Fibroblast of upper back skin (primary cell): ENCODE results near the gene UIMC1.

Experiments
- DNase-seq: peaks from one replicate; pipeline ENCODE4 v3.0.0-alpha.2; 2013

Gene UIMC1

DNA sequence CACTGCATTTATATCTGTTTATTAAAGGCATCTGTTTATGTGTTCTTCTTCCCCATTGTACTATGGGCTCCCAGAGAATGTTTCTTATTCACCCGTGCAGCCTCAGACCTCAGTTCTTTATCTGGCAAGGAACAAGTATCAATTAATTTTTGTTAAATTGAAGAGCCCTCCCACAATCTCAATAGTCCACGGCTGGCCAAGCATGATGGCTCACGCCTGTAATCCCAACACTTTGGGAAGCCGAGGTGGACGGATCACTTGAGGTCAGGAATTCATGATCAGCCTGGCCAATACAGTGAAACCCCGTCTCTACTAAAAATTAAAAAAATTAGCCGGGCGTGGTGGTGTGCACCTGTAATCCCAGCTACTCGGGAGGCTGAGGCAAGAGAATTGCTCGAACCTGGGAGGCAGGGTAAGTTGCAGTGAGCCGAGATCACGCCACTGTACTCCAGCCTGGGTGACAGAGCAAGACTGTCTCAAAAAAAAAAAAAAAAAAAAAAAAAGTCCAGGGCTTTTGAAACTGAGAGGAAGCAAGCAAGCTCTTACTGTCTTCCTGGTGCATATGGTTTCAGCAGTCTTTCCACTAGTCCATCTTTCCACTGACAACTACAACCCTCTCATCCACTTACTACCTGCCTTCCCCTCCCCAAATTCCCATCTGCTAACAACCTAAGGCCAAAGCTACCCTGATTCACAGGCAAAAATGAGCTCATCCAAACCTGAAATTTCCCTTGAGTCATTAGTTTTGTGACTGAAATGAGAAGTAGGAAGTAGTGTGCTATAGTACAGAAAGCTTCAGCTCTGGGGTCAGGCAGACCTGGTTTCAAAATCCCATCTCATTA lies 105.1 kb downstream of the UIMC1 start:
- no peak for DNase-seq

- no peak for DNase-seq
Observed at GRCh38 chr5:176900780-176901204, 105.8 kb downstream of the UIMC1 start.

DNA sequence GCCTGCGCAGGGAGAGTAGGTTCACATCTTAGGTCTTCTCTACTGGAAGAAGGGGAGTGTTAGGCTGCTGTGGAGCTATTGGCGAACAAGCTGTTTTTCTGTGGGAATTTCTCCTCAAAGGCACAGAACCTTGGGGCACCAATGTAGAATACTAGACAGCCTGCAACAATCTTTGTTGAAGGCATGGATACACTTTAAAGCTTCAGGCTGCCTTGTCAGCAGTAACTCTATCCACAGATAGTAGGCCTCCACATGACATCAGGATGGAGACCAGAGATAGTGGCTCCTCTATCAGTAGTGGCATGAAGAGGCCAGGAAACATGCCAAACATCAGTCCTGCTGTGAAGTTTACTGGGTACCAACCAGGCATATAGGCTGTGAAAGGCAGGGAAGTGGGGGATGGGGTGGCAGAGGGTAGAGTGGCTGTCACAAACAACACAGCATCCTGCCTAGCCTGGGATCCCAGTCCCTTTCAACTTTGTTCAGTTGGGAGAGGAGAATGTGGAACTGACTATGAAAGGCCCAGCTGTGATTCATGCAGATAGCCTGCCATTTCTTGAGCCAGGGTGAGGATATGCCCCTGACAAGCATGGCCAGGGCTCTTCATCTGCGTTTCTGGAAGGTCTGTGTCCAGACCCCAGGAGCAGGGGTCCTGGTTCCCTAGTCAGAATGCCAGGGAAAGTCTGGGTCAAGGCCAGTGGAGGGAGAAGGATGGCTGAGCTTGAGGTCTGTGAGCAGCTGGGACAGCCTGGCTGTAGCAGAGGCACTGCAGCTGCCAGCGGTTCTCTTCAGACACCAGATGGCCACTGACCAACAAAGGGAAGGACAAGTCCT lies 106.4 kb downstream of the UIMC1 start:
- no peak for DNase-seq

DNA sequence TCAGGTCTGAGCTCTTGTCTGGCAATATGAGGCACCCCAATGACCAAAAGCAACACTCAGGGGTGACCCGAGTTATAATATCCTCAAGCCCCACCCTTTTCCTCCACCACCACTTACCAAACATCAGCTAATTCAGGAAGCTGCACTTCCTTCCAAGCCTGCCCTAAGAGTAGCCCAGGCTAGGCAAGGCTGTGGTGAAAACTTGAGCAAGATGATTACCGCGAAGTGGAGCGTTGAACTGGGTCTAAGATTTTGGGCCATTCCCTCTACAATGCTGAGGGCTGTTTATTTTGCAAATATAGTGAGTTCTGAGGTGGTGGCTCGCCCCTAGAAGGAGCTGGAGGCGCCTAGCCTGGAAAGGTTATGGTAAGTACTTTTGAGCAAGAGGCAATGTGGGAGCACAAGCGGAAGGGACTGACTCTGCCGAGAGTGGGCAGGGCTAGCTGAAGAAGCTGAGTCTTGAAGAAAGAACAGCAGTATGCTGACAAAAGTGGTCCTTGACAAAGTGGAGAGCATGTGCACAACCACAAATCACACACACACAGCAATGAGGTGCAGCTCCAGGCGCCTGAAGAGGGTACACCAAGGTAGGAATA lies 107.2 kb downstream of the UIMC1 start, which contains the start of gene HK3:
HK3 (minus strand) TSS at position 51 of the 596 bp plus-strand sequence. CDS start 3,187 bp downstream, outside the sequence.
- no peak for DNase-seq

- DNase-seq: peak; percentile 3
Observed at GRCh38 chr5:176897263-176897662, 109.3 kb downstream of the UIMC1 start.

DNA sequence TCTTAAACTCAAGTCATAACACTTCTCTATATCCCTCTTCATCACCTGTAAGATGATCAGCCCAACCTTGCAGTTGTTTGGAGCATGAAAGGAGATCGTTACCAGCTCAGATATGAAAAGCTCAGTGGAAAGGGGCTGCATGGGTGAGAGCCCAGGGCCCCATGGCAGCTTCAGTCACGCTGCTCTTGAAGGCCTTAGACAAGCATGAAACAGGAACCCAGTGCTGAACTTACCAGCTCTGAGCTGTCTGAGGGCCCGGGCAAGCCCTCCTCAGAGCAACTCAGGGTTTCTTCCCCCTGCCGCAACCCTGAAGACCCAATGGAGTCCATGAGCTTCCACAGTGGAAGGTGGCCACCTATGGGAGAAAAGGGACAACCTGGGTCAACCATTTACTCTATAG lies 110.7 kb downstream of the UIMC1 start:
- DNase-seq: no peak

DNA sequence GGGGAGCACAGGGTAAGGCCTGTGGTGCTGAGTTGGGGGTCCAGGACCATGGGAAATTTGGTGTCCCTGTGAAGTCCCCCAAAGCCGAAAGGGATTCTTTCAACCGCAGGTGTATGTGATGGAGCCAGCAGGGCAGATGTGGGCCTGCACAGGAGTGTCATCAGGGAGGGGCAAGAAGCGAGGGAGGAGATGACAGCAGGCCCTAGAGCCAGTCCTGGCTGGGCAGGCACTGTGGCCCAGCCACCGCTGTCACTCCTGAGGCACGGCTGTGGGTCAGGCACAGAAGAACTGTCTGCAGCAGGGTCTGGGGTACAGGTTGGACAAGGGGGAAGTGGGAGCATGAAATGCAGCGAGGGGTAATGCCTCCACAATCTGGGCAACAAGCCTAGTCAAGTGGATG lies 112.3 kb downstream of the UIMC1 start:
- no peak for DNase-seq

DNA sequence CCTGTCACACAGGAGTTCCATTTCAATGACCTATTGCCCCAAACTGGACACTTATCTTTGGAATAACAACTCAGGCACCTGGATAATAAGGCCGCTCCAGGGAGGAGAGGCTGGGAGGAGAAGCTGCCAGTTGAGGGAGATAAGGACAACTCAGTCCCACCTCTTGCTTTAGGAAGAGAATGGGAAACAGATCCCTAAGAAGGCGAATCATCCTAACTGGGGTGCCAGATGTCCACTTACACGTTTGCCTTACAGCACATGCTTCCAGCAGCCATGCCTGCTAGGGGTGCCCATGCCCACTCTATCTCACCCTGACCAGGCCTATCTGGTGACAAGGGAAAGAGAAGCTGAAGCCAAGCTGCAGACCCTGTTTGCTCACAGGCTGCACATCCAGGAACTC lies 113.9 kb downstream of the UIMC1 start:
- no peak for DNase-seq

DNA sequence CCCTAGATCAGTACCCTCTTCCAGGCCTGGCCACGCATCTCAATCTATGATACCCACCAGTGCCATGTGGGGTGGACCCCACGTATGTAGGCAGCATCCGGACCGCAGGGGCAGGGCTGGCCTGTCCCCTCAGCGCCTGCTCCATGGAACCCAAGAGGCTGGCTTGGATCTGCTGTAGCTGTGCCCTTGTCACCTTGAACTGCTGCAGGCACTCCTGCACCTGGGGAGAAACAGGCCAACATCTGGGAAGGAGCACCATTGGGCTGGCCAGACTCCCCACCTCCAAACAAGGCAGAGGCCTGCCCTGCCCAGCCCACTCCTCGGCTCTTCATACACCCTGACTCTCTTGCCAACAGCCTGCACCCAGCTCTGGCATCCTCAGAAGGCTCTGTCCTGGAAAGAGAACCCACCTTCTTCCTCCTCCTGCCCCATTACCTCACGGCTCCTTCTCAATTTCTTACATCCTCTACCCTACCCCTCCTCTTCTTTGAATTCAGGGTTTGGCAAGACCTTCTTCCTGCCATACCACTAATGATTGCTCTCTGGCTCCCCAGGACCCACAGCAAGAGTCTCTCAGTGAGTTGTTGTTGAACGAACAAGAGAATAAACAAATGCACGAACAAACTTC lies 115.1 kb downstream of the UIMC1 start:
- no peak for DNase-seq

DNA sequence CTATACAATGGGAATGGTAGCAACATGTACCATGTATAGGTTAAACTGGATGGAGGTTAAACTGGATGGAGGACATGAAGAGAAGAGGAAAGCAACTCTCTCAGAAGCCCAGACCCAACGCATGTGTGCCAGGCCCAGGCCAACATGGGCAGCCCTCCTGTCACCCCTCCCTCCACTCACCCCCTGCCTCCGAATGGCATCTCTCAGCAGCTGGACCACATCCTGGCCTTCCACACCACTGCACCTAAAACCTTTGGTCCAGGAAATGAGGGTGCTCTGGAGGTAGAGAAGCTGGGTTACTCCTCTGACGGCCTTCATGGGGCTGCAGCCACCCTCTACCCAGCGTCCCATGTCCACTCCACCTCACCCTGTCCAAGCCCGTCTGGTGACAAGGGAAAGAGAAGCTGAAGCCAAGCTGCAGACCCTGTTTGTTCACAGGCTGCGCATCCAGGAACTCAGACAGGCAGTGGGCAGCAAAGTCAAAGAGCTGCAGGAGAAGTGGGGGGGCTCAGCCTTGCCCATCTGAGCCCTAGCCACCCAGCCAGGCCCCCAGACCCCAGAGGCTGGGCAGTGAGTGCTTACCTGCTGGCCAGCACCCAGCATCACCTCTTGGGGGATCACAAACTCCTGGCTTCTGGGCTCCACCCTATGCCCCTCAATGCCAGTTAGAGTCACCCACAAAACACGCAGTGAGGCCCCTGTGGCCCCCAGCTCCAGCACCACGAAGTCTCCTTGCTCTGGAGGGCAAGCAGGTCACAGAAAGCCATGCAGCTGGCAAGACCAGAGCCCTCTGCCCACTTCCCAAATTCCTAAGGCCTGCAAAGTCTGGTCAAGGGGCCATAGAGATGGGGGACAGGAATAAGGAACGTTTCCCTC lies 115.9 kb downstream of the UIMC1 start:
- DNase-seq: no peak

DNA sequence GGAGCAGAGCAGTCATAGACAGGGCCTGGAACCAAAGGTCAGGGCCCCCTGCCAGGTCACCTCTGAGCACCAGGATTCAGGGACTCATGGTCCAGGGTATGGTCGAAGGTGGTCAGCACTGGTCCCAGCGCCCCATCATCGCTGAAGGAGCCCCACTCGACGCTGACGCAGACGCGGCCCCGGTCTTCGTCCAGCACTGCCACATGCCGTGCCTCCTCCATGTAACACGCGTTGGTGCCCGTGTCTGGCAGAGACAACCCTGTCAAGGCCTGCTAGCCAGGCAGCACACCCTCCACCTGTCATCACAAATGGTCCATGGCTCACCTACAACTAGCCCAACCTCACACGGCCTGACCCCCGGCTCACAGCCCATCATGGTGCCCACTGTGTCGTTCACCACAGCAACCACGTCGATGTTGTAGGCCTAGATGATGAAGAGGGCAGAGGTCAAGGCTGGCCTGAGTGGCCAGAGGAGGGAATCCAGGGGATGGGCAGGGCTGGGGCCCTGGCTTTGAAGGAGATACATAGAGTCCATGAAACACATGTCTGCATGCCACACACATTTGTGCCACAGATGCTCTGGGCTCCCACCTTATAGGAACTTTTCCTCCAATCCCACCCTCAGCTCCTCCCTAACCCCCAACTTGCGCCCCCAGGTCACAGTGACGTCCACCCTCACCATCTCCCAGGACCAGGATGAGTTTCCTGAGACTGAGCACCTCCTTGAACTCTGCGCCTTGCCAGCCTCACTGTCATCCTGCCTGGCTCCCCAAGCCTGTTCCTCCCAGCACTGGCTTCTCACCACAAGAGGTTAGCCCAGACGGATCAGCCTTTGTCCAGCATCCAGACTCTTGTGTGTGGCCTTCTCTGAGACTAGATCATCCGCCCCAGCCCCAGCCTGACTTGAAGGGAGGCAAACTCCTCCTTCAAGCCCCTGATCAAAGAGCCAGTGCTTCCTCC lies 117.0 kb downstream of the UIMC1 start:
- DNase-seq: no peak

DNA sequence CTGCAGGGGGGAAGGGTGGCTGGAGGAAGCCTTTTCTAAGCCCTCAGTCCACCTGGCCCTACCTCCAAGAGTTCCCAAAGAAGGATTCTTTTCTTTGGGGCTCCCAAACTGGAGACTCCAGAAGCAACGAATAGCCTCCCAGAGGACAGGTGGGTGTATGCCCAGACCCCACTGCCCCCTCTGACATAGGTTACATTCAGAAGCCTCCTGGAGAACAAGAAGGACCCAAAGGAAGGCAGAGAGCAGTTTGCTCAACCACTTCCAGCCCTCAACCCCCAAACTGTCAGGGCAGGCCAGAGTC lies 117.8 kb downstream of the UIMC1 start:
- no peak for DNase-seq

- DNase-seq: no peak
Observed at GRCh38 chr5:176888016-176888864, 118.3 kb downstream of the UIMC1 start.

GRCh38 chr5:176887252-176887849 lies 119.2 kb downstream of the UIMC1 start:
- DNase-seq: no peak

DNA sequence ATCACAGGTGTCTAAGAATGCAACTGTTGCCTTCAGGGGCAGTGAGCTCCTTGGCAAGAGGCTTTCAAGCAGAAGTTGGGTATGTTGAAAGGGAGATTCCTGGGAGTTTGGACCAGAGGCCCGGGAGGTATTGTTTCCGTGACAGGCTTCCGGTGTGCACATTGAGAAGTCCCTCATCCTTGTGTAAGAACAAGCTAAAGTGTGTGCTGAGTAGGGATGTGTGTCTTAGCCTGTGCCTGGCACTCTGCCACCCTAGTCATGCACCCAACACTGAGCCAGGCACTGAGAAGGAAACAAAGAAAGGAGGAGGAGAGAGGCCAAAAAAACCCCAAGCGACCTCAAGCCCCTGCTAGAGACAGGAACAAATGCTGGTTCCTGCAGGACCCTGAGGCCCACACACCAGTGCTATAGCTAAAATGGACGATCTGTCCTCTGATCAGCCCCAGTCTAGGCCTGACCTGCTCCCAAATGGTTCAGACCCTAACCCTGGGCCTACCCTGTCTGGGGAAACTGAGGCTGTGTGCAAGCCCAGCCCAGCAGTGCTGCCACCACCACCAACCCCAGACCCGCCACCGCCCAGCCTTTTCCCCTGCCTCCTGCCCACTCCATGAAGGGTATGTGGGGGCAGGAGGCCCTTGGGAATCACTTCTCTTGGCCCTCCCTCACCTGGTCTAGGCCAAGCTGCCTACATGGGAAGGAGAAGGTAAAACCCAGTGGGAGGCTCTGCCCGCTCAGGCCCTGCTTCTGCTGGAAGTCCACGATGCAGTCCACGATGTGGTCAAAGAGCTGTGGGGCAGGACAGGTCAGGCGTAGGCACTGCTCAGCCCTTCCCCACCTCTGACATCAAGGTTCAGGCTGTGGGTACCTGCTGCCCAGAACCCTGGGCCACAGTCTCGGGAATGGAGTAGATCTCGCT lies 120.0 kb downstream of the UIMC1 start:
- no peak for DNase-seq

DNA sequence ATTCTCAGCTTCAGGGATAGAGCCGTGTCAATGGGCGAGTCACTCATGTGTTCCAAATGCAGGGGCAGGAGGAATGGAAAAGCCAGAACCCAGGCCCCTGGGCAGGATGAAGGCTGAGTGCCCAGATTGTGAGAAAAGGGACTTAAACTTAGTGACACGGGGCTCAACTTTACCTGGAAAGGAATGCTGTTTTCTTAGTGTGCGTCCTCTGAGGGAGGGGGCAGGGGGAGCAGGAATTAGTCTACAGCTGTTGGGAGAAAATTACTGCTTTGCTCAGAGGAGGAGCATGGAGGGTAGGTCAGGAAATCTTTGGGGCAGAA lies 122.0 kb downstream of the UIMC1 start:
- no peak for DNase-seq

DNA sequence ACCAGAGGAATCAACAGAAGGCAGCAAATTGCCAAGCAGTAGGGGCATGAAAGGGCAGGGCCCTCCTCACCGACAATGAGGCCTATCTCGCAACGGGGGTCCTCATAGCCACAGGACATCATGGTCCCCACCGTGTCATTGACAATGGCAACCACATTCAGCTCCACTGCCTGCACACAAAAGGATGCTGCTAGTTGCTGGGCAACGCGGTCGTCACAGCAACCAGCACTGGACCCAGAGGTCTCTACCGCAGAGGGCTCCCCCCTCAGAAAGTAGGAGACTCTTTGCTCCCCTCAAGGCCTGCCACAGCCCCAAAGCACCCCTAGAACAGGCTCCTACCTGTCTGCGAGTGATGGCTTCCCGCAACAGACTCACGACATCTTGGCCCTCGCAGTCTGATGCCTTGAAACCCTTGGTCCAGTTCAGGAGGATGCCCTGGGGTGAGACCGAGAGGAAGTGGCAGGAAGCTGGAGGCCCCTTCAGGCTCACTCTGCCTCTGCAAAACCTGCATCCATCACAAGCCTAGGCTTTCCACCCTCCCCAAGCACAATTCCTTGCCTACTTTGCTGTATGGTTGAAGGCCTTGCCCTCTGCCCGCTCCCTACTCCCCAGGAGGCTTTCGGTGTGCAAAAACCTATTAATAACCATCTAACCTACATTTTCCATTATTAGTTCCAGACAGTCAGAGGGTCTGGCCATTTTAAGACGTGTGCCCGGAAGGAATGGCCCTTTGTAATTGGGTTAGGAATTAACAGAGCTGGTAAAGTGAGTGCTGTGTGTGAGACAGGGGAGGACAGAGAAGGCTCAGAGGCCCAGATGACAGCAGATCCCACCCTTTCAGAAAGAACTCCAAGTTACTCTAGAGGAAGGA lies 122.6 kb downstream of the UIMC1 start:
- no peak for DNase-seq

DNA sequence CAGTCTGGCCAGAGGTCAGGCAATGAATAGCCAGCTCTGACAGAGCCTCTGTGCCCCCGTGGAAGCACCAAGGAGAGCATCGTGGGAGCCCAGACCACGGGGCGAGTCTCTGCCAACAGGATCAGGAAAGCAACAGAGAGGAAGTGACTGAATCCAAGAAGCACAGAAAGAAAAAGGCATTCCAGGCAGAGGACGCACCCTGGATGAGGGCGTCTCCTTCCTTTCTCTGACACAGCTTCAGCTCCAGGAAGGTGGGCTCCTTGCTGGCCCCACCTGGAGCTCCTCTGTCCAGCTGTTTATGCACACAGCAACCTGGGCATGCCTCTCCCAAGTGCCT lies 124.0 kb downstream of the UIMC1 start:
- DNase-seq: no peak
